ENCODE data around the gene SLC44A5.
"Not testable (repeated sequence)": the region's sequence is repeated elsewhere in the genome, so short reads cannot be mapped to it uniquely, and the experiment has no call there.

SLC44A5 gene

GRCh38 chr1:75449998-75450397, 160.9 kb downstream of the SLC44A5 start:
- no peak for DNase-seq (ENCODE audit: low read depth in 2 of 2)

- no peak for DNase-seq (ENCODE audit: low read depth in 2 of 2)
Observed at GRCh38 chr1:75444220-75444619, 166.7 kb downstream of the SLC44A5 start.

GRCh38 chr1:75440274-75440673, 170.6 kb downstream of the SLC44A5 start:
- no peak for DNase-seq (ENCODE audit: low read depth in 2 of 2)

- DNase-seq (ENCODE audit: low read depth in 2 of 2): no peak
Observed at GRCh38 chr1:75438355-75438754, 172.6 kb downstream of the SLC44A5 start.

GRCh38 chr1:75431843-75432242, 179.1 kb downstream of the SLC44A5 start:
- no peak for DNase-seq (ENCODE audit: low read depth in 2 of 2)

- no peak for DNase-seq (ENCODE audit: low read depth in 2 of 2)
Observed at GRCh38 chr1:75430526-75430925, 180.4 kb downstream of the SLC44A5 start.

GRCh38 chr1:75426688-75427087, 184.2 kb downstream of the SLC44A5 start:
- no peak for DNase-seq (ENCODE audit: low read depth in 2 of 2)

GRCh38 chr1:75425001-75425650, 185.8 kb downstream of the SLC44A5 start:
- DNase-seq (ENCODE audit: low read depth in 2 of 2): no peak

- DNase-seq (ENCODE audit: low read depth in 2 of 2): no peak
Observed at GRCh38 chr1:75423616-75424015, 187.3 kb downstream of the SLC44A5 start.

GRCh38 chr1:75423136-75423535, 187.8 kb downstream of the SLC44A5 start:
- no peak for DNase-seq (ENCODE audit: low read depth in 2 of 2)

GRCh38 chr1:75421371-75421770, 189.5 kb downstream of the SLC44A5 start:
- DNase-seq (ENCODE audit: low read depth in 2 of 2): no peak

- DNase-seq (ENCODE audit: low read depth in 2 of 2): no peak
Observed at GRCh38 chr1:75415187-75415586, 195.7 kb downstream of the SLC44A5 start.

GRCh38 chr1:75412616-75413015, 198.3 kb downstream of the SLC44A5 start:
- no peak for DNase-seq (ENCODE audit: low read depth in 2 of 2)

GRCh38 chr1:75404681-75405080, 206.2 kb downstream of the SLC44A5 start:
- DNase-seq (ENCODE audit: low read depth in 2 of 2): not testable (repeated sequence)

- DNase-seq (ENCODE audit: low read depth in 2 of 2): not testable (repeated sequence)
Observed at GRCh38 chr1:75403147-75403646, 207.7 kb downstream of the SLC44A5 start.

GRCh38 chr1:75400716-75401115, 210.2 kb downstream of the SLC44A5 start:
- DNase-seq (ENCODE audit: low read depth in 2 of 2): no peak

GRCh38 chr1:75396745-75397144, 214.2 kb downstream of the SLC44A5 start:
- DNase-seq (ENCODE audit: low read depth in 2 of 2): no peak

- DNase-seq (ENCODE audit: low read depth in 2 of 2): no peak
Observed at GRCh38 chr1:75396260-75396659, 214.7 kb downstream of the SLC44A5 start.

GRCh38 chr1:75394386-75395139, 216.4 kb downstream of the SLC44A5 start:
- DNase-seq (ENCODE audit: low read depth in 2 of 2): no peak

GRCh38 chr1:75392278-75392677, 218.6 kb downstream of the SLC44A5 start:
- DNase-seq (ENCODE audit: low read depth in 2 of 2): no peak

- not testable (repeated sequence) for DNase-seq (ENCODE audit: low read depth in 2 of 2)
Observed at GRCh38 chr1:75375476-75376447, 235.2 kb downstream of the SLC44A5 start.
